SHP77 treated with DMSO at 0.1 percent for 48 hours (cell line): ENCODE data around the gene SOX12.
A peak's percentile ranks its signal among the peaks of the same experiment; 100 is the strongest.
"Not testable (repeated sequence)": the region's sequence is repeated elsewhere in the genome, so short reads cannot be mapped to it uniquely, and the experiment has no call there.

ENCODE experiments used
- DNase-seq: peaks from one replicate; lab custom pipeline; 2025; lab: John Stamatoyannopoulos, UW

Gene SOX12

GRCh38 chr20:328975-329695, 3.8 kb downstream of the SOX12 start:
- no peak for DNase-seq

GRCh38 chr20:329851-330232, 4.5 kb downstream of the SOX12 start:
- no peak for DNase-seq

- DNase-seq = no peak
Measured at GRCh38 chr20:330233-331149, 5.1 kb downstream of the SOX12 start.

- no peak for DNase-seq
Measured at GRCh38 chr20:334578-334977, 9.2 kb downstream of the SOX12 start.

- not testable (repeated sequence) for DNase-seq
Measured at GRCh38 chr20:336040-336439, 10.7 kb downstream of the SOX12 start.

- DNase-seq = no peak
Measured at GRCh38 chr20:341682-342081, 16.3 kb downstream of the SOX12 start.

- DNase-seq = no peak
Measured at GRCh38 chr20:343107-343506, 17.8 kb downstream of the SOX12 start.

GRCh38 chr20:346033-346639, 20.8 kb downstream of the SOX12 start:
- no peak for DNase-seq

- DNase-seq = peak; percentile 53
Measured at GRCh38 chr20:346640-347316, 21.4 kb downstream of the SOX12 start, which contains the start of gene NRSN2. NRSN2 (plus strand) TSS chr20:347111; CDS start chr20:349644, 2,533 bp downstream.

GRCh38 chr20:347317-347639, 21.9 kb downstream of the SOX12 start:
- DNase-seq = no peak

GRCh38 chr20:347640-348484, 22.5 kb downstream of the SOX12 start:
- DNase-seq = peak; percentile 95

GRCh38 chr20:348972-349841, 23.9 kb downstream of the SOX12 start:
- DNase-seq = no peak

- DNase-seq = no peak
Measured at GRCh38 chr20:353166-353565, 27.8 kb downstream of the SOX12 start.

GRCh38 chr20:354298-354977, 29.1 kb downstream of the SOX12 start:
- peak; percentile 66 for DNase-seq

GRCh38 chr20:356154-356553, 30.8 kb downstream of the SOX12 start:
- not testable (repeated sequence) for DNase-seq

- no peak for DNase-seq
Measured at GRCh38 chr20:356745-357144, 31.4 kb downstream of the SOX12 start.

GRCh38 chr20:358891-359555, 33.7 kb downstream of the SOX12 start:
- no peak for DNase-seq

GRCh38 chr20:361561-361960, 36.2 kb downstream of the SOX12 start:
- DNase-seq = no peak
